DND-41 (cell line): ENCODE measurements around the gene KREMEN2.

Experiments
- ATAC-seq: fragments of 200-7000 bp; cut with Tn5 transposase; 3 replicates; pipeline ENCODE4 v1.9.1; 2021; ENCODE audit warnings: low read depth; ENCODE audit not compliant: insufficient read depth
- DNase-seq: peaks from one replicate; pipeline ENCODE4 v3.0.0-alpha.2; 2020
- H2AFZ ChIP-seq: 2 replicates; pipeline ENCODE4 v1.6.0; 2012; ENCODE audit warnings: low read depth, low read length
- H3K27ac ChIP-seq: 2 replicates; pipeline ENCODE4 v1.5.1; 2012; ENCODE audit warnings: low read length, inconsistent platforms
- H3K27me3 ChIP-seq: fragments of 200-600 bp; sonication (generic); 2 replicates; pipeline ENCODE4 v1.6.0; 2012; ENCODE audit warnings: low read length, mild to moderate bottlenecking, inconsistent platforms; ENCODE audit not compliant: insufficient read depth, poor library complexity
- H3K36me3 ChIP-seq: 2 replicates; pipeline ENCODE4 v1.5.1; 2012; ENCODE audit warnings: low read length, inconsistent platforms; ENCODE audit not compliant: insufficient read depth
- H3K4me1 ChIP-seq: 2 replicates; pipeline ENCODE4 v1.5.1; 2012; ENCODE audit warnings: mild to moderate bottlenecking, low read length; ENCODE audit not compliant: insufficient read depth
- H3K4me2 ChIP-seq: 2 replicates; pipeline ENCODE4 v1.6.0; 2012; ENCODE audit warnings: mild to moderate bottlenecking, moderate library complexity, low read length, inconsistent platforms; ENCODE audit not compliant: insufficient read depth
- H3K4me3 ChIP-seq, 2 experiments: fragments of 200-600 bp in 1 of 2; shearing (Covaris generic) in 1 of 2; 2 replicates each; pipeline ENCODE4 v1.5.1; 2012 to 2016; ENCODE audit warnings: inconsistent platforms in 2 of 2, low read length in 2 of 2, mild to moderate bottlenecking in 2 of 2, low read depth in 1 of 2, moderate library complexity in 1 of 2
- H3K79me2 ChIP-seq: 2 replicates; pipeline ENCODE4 v1.6.0; 2012; ENCODE audit warnings: low read length, inconsistent platforms; ENCODE audit not compliant: insufficient read depth
- H3K9ac ChIP-seq: 2 replicates; pipeline ENCODE4 v1.6.0; 2012; ENCODE audit warnings: low read depth, mild to moderate bottlenecking, inconsistent platforms, low read length, moderate library complexity
- H3K9me3 ChIP-seq: 2 replicates; pipeline ENCODE4 v1.5.1; 2012; ENCODE audit warnings: low read length, moderate library complexity, mild to moderate bottlenecking, inconsistent platforms; ENCODE audit not compliant: insufficient read depth, severe bottlenecking
- H4K20me1 ChIP-seq: 2 replicates; pipeline ENCODE4 v1.6.0; 2012; ENCODE audit warnings: low read length; ENCODE audit not compliant: insufficient read depth
- EZH2 ChIP-seq: IDR thresholded peaks from 3 replicates; pipeline ENCODE4 v1.6.1; 2012; ENCODE audit warnings: borderline replicate concordance, low read depth, mild to moderate bottlenecking, moderate library complexity, low read length, inconsistent platforms; ENCODE audit not compliant: severe bottlenecking
- TF ChIP-seq, protein P1 (sequence below): IDR thresholded peaks from 2 replicates; pipeline ENCODE4 v1.5.1; 2012; ENCODE audit warnings: borderline replicate concordance, low read length, moderate library complexity, mild to moderate bottlenecking; ENCODE audit not compliant: poor library complexity, severe bottlenecking; ENCODE audit errors: extremely low read depth

KREMEN2 gene

DNA sequence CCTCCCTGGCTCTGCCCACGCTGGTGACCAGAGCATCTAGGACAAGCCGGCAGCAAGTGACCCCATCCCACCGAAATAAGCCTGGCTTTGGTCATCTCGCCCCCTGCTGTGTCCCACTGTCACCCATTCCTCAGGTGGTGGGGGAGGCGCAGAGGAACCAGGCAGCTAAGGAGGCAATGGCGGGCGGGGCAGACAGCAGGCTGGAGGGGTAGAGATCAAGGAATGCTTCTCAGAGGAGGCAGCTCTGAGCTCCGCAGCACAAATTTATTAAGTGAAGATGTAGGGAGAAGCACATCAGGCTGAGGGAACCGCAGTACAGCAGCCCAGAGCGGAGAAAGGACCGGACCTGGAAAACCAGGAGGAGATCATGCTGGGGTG lies 7.5 kb upstream of the KREMEN2 start:
- H3K27me3 ChIP-seq: no peaks in the 10 kb centered on the region
- H3K27ac ChIP-seq: no peak overlapping the region
- no peaks in the 10 kb centered on the region; the same call in 1 of the 2 replicates for H4K20me1 ChIP-seq
- H3K9ac ChIP-seq: no peak overlapping the region
- TF ChIP-seq EZH2: no peak
- TF ChIP-seq, protein P1, sequence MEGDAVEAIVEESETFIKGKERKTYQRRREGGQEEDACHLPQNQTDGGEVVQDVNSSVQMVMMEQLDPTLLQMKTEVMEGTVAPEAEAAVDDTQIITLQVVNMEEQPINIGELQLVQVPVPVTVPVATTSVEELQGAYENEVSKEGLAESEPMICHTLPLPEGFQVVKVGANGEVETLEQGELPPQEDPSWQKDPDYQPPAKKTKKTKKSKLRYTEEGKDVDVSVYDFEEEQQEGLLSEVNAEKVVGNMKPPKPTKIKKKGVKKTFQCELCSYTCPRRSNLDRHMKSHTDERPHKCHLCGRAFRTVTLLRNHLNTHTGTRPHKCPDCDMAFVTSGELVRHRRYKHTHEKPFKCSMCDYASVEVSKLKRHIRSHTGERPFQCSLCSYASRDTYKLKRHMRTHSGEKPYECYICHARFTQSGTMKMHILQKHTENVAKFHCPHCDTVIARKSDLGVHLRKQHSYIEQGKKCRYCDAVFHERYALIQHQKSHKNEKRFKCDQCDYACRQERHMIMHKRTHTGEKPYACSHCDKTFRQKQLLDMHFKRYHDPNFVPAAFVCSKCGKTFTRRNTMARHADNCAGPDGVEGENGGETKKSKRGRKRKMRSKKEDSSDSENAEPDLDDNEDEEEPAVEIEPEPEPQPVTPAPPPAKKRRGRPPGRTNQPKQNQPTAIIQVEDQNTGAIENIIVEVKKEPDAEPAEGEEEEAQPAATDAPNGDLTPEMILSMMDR: no peak
- H3K36me3 ChIP-seq: no peaks in the 10 kb centered on the region
- no peak overlapping the region for H3K4me2 ChIP-seq
- H3K4me3 ChIP-seq: no peak overlapping the region
- no peak overlapping the region for H2AFZ ChIP-seq
- ATAC-seq (no peak), DNase-seq (no peak)
- H3K4me1 ChIP-seq: no peaks in the 10 kb centered on the region
- no peaks in the 10 kb centered on the region for H3K79me2 ChIP-seq
- no peaks in the 10 kb centered on the region for H3K9me3 ChIP-seq

DNA sequence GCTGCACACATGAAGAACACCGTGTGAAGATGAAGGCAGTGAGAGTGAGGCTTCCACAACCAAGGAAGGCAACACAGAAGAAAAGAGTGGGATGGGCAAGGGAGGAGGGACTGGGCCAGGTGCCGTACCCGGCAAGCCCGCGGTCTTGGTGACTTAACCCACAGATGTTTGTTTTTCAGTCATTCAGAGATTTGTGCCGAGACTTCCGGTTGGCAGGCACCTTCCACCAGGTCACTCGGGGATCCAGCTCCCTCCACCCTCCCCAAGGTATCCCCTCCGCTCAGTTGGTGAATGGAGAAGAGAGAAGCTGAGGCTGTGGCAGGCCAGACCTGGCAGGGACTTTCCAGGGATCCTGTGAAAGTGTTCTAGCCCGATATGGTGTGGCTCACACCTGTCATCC lies 4.9 kb upstream of the KREMEN2 start:
- DNase-seq: no peak
- H3K9me3 ChIP-seq: no peaks in the 10 kb centered on the region
- H3K4me1 ChIP-seq: peaks cover 9% of the 10 kb centered on the region; the same call in 1 of the 2 replicates
- H3K27me3 ChIP-seq: peaks cover 17% of the 10 kb centered on the region
- no peaks in the 10 kb centered on the region for H3K79me2 ChIP-seq
- H3K4me3 ChIP-seq: no peak overlapping the region
- H4K20me1 ChIP-seq: peaks cover 11% of the 10 kb centered on the region
- no peak overlapping the region for H3K27ac ChIP-seq
- H2AFZ ChIP-seq: no peak overlapping the region
- no peak for TF ChIP-seq EZH2
- TF ChIP-seq, protein P1: no peak
- H3K9ac ChIP-seq: no peak overlapping the region
- no peak overlapping the region for H3K4me2 ChIP-seq
- no peaks in the 10 kb centered on the region for H3K36me3 ChIP-seq
- no peak for ATAC-seq

DNA sequence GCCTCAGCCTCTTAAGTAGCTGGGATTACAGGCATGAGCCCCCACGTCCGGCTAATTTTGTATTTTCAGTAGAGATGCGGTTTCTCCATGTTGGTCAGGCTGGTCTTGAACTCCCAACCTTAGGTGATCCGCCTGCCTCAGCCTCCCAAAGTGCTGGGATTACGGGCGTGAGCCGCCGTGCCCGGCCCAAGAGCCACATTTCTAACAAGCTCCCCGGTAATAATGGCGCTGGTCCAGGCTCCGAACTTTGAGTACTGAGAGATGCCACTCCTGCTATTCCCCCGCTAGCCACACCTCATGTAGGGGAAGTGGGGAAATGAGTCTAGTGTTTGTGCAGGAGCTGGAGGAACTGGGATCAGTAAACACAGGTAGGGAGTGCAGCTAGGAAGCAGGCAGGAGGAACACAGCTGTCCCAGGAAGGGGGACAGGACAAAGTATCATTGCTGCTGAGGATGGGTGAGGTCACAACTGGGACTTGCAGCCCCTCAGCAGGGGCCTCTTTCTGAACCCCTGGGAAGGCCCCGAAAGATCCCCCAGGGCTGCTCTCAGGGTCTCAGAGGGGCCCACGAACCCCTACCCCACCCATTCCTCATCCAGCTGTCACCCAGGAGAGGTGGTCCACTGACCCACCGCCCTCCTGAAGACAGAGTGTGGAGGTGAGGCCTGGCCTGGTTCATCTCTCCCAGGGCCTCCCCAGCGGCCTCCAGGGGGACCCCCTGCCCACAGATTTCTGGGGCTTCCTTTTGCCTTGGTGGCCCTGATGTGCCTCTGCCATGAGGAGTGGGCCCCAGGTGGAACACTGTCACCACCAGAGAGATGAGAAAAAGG lies 3.7 kb upstream of the KREMEN2 start:
- no peak overlapping the region for H3K27ac ChIP-seq
- no peaks in the 10 kb centered on the region for H3K36me3 ChIP-seq
- H3K4me2 ChIP-seq: no peak overlapping the region
- no peaks in the 10 kb centered on the region for H3K79me2 ChIP-seq
- TF ChIP-seq EZH2: no peak
- ATAC-seq: no peak
- DNase-seq: no peak
- H4K20me1 ChIP-seq: peaks cover 11% of the 10 kb centered on the region; the same call in 1 of the 2 replicates
- no peak overlapping the region for H3K9ac ChIP-seq
- no peak overlapping the region for H2AFZ ChIP-seq
- no peak overlapping the region for H3K4me3 ChIP-seq
- peaks cover 24% of the 10 kb centered on the region for H3K27me3 ChIP-seq
- no peaks in the 10 kb centered on the region for H3K9me3 ChIP-seq
- peaks cover 15% of the 10 kb centered on the region; the same call in 1 of the 2 replicates for H3K4me1 ChIP-seq

DNA sequence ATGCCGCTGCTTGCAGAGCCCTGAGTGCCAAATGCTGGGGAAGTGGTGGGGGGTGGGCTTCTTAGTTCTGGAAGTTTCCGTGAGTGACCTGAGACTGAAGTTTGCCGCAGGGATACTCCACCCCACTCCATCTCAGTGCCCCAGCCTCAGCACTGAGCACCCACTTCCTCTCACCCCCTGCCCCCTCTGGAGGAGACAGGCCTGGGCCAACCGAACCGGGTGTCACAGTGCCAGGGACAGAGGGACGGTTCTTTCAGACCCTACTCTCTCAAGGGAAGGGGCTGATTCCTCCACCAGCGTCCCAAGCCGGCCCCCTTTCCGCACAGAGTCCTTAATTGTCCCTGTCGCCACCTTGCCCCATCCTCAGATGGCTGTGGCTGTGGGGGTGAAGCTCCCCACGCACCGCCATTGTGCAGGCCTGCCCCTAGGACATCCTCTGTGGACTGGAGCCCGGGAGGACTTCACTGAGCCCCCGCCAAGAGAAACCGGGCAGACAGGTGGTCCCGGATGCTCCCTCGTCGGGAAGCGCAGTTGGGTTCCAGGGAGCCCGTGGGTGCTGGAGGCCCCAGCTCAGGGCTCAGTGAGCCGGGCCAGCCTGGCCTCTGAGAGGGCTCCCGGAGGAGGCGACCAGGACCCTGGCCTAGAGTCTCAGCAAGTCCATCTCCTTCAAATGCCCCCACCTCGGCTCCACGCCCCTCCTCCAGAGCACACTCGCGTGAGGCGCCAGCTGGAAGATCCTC lies 1.6 kb upstream of the KREMEN2 start:
- Histone ChIP-seq H3K27me3 (peaks cover 24% of the 10 kb centered on the region), H3K9ac (no peak overlapping the region), H3K27ac (no peak overlapping the region), H3K36me3 (no peaks in the 10 kb centered on the region), H2AFZ (no peak overlapping the region), H3K4me2 (no peak overlapping the region), H3K4me3 (no peak overlapping the region), H3K79me2 (no peaks in the 10 kb centered on the region), H4K20me1 (peaks cover 11% of the 10 kb centered on the region; the same call in 1 of the 2 replicates), H3K9me3 (no peaks in the 10 kb centered on the region), H3K4me1 (peaks cover 15% of the 10 kb centered on the region; the same call in 1 of the 2 replicates)
- no peak for DNase-seq
- ATAC-seq: peak; percentile 5; the same call in 2 of the 3 replicates
- TF ChIP-seq, protein P1: no peak
- TF ChIP-seq EZH2: no peak
